HG02642 (cell line): ENCODE results near the gene LPIN1.
"Not testable (repeated sequence)": the region's sequence is repeated elsewhere in the genome, so short reads cannot be mapped to it uniquely, and the experiment has no call there.

Experiments used
- ATAC-seq: cut with Tn5 transposase; IDR thresholded peaks from one replicate; pipeline ENCODE4 v1.9.1; 2021; ENCODE audit warnings: mild to moderate bottlenecking; ENCODE audit not compliant: unreplicated experiment, poor library complexity

Gene LPIN1

DNA sequence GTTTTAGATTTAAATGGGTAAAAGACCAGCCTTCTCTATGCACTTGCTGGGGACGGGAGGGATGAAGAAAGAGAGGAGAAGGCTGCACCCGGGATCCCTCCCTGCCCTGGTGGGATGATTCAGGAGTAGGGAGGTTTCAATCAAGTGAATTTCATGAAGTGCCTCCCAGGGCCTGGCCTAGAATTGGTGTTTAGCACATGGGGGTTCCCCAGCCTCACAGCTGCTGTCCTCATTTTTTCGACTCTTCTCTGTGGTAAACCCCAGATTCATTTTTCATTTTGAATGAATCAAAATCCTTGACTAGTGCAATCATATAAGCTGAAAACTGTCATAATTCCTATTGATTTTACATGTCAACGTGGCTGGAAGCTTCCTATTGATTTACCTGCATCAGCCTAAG is 81.1 kb downstream of the LPIN1 start:
- ATAC-seq, result no peak

DNA sequence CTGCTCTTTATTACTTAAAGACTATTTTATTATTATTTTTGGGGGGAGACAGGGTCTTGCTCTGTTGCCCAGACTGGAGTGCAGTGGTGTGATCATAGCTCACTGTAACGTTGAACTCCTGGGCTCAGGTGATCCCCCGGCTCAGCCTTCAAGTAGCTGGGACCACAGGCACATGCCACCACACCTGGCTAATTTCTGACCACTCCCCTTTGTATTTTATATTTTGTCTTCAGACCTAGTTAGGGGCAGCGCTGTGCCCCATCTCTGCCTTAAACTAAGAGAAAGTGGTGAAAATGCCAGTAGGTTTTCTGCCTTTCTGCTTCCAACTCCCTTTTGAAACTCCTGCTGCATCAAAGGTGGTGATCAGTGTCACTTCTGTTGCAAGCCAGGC is 82.5 kb downstream of the LPIN1 start:
- no peak for ATAC-seq

DNA sequence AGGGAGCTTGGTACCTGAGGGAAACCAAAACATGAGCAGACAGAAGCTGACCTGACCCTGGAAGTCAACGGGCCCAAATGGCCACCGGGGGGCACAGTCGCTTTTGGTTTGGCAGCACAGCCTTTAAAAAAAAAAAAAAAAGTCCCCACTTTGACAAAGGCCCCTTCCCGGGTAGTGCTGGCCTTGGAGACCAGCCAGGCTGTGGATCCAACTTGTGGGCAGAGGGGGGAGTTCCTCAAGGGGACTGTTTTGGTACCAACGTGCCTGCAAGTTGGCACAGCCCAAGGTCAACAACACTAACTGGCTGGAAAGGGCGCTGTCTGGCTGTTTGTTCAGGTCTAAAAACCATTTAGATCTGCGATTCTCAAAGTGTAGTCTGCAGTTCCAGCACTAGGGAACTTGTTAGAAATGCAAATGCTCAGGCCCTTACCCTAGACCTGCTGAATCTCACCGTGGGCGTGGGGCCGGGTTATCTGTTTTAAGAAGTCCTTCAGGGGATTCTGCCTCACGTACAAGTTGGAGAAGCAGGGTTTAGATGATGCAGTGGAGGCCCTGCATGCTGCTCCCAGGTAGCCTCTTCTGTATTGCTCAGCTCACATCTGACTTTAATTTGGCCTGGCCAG is 83.0 kb downstream of the LPIN1 start:
- ATAC-seq, result peak; percentile 31

DNA sequence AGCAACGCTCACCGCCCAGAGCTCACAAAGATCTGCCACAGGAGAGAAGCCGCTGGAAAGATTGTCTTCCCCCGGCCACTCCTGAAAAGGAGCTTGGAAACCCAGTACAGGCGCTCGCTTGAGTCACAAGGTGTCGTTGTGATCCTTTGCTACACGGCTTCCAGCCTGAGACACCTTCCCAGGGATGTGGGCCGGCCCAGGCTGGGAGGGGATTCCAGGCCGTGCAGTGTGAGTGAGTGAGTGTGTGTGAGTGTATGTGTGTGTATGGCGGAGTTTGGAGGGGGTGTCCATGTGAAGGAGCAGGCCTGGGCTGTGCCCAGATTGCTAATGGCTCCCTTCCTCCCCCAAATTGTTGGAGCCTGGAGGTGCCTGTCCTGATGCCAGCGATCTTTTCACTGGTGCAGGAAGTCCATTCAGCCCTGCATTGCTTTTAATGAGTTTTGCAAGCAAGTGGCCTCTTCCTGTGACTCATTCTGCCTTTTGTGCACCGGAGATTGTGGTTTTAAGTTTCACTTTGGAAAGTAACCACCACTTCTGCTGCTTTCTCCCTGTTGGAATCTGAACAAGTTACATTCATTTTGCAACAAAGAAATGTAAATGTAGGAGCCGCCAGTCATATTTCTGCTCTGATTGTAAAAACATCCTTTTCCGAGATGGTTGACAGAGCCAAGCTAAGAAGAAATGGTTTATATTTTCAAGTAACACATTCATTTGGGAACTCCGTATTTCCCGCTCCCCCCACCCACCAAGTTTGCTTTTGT is 83.7 kb downstream of the LPIN1 start:
- peak; percentile 81 for ATAC-seq

DNA sequence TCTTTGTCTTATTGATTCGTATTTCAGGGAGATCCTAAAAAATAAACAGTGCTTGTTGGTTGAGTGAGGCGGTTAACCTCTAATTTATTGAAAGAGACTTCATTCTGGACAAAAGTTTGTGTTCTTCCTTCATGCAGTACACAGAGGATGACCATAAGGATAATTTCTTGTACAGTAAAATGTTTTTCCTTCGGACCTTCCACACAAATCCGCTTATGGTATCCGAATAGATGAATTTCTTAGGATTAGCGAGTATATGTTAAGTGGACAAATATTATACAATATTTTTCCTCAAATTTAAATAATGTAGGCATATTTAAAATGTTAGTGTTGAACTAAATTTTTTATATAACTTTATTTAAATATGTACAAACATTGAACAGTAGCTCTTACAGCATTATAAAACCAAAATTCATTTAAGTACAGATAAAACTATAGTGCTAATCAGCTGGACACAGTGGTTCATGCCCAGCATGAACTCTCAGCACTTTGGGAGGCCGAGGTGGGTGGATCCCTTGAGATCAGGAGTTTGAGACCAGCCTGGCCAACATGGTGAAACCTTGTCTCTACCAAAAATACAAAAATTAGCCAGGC is 84.4 kb downstream of the LPIN1 start:
- no peak for ATAC-seq

DNA sequence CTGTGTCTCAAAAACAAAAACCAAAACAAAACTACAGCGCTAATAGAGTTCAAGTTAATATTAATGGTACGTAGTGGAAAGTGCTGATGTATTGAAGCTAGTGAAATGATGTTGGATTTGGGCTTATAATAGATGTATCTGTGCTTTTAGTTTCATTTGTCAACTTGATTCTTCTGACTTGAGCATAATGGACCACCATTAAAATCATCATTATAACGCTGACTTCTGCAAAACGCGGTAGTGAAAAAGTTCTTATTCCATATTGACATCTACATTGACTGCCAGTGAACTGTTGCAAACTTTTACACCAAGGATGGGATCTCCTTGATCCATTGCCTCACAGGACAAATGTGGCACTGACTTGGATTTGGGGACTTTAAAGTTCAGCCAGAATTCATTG is 85.0 kb downstream of the LPIN1 start:
- no peak for ATAC-seq

DNA sequence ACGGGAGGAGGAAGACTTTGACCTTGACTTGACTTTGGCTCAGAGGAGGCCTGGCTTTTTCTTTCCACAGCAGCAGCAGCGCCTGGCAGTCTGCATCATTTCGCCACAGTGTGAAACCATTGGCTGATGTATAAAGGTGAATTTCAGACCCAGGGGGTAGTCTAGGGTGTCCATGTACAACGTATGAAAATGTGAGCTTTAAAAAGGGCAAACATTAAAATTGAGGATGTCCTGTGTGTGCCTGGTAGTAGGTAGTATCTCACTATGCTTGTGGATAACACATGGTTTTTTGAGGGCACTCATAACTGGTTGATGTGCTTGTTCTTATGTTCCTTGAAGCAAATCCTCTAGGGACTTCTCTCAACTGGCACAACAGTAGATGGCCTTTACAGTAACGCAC is 86.1 kb downstream of the LPIN1 start:
- no peak for ATAC-seq

DNA sequence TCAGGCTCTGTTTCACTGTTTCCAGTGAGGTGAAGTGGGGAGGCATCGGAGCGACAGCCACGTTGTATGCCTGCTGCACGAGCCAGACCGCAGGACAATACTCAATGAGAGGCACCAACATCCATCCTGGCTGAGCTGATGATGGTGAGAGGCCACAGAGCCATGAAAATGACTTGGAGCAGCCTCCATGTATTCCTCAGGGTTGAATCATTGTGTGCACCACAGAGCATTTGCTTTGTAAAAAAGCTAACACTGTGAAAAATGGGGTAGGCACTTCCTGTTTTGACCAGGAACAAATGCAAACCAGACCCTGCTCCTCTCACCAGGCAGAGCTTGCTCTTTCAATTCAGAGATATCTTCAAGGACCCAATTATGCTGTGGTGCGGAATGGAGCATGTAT is 87.2 kb downstream of the LPIN1 start:
- ATAC-seq, result no peak

DNA sequence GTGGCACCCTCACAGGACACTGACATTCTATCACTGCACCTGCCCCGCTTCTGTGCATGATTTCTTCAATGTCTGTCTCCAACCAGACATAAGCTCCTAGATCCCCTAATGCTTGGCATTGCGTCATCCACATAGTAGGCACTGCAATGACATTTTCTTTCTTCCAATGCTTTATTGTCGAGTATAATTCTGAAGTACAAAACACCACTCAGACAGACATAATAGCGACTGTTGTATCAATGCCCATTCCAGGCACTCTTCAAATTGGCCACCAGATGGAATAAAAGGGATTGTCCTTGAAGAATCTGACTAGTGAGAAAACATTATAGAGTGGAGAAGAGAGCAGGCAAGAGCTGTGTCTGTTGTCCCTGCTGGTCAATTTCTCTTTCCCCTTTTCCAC is 89.0 kb downstream of the LPIN1 start:
- no peak for ATAC-seq

DNA sequence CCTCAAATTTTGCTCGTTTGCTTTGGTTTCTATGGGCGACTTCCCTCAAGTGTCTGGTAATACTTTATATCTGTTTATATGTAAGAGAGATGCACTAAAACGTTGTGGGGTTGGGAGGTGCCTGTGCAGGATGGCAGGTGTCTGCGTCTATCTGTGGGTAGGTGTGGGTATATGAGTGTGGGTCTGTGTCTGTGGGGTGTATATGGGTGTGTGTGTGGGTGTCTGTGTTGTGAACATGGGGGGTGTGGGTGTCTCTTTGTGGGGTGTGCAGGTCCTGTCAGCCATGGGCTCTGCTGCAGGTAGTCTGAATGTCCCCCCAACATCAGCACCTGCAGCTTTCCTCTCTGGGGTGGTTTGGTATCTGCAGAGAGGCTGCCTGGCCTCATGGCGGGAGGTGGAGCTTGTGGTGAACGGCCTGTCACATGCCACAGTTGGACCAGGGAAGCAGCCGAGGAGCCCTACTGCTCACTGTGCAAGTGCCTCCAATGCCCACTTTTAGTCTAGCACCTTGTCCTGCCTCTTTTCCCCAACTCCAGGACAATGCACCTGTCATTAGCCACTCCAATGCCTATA is 90.3 kb downstream of the LPIN1 start:
- ATAC-seq, result no peak

DNA sequence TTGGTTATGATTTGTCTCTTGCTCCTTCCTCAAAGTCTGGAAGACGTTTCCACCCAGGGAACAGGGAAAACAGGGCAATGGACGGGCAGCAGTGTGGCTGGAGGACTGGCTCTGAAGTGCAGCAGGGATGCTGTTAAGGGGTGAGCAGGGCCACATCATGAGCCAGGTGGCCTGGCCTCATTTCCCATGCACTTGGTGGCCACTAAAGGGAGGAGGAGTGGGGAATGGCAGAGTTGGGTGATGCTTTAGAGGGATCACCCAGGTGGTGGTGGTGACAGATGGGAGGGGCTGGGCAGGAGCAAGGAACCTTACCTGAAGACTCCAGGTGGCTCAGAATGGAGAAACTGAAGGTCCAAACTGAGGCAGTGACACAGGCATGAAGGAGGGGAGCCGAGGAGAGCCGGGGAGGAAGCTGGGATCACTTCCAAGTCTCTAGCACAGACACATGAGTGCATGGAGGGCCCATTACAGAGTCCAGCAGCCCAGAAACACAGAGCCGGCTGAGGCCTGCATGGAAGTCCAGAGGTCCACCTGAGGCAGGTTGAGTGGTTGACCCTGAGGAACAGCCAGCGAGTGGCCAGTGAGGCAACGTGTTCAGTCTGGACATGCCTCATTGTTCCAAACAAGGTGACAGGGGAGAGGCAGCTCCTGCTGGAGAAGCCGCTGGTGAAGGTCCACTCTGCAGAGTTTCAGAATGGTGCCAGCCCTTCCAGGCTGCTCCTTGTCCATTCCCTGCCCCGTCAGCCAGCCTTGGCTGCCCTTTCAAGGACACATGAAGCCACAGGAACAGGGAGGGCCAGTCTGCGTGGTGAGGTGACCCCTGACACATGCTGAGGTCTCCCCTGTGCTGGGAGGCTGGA is 91.7 kb downstream of the LPIN1 start:
- no peak for ATAC-seq

DNA sequence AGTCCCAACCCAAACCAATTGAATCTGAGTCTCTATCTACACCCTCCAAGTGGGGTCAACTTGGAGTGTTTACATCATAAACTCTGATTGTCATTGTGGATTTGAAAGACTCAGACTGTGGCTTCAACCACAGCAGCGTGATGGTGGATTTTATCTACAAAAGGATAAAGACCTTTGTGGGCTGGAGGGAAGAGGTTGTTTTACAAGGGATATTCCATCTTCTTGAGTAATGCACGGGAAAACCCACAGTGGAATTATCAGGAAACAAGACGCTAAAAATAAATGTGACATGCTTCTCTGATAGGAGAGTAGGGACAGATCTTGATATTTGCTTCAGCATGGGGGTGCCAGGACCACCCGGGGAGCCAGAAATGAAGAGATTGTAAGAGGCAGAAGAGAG is 93.5 kb downstream of the LPIN1 start:
- no peak for ATAC-seq

DNA sequence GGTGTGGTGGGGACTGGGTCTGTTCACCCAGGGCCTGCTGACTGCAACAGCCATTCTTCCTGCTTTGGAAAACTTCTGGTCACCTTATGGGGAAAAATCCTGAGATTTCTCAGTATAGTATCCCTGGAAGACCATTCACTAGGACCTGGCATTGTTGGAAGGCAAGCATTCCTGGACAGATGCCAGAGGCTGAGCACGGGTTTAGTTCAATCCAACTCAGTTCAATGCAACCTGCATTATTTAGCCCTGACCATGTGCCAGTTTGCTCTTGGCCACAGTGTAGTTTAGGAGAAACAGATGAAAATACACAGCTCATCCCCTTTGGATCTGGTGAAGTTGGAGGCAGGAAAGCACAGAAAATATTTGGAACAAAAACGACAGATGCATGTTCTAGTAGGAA is 95.9 kb downstream of the LPIN1 start:
- ATAC-seq, result no peak

DNA sequence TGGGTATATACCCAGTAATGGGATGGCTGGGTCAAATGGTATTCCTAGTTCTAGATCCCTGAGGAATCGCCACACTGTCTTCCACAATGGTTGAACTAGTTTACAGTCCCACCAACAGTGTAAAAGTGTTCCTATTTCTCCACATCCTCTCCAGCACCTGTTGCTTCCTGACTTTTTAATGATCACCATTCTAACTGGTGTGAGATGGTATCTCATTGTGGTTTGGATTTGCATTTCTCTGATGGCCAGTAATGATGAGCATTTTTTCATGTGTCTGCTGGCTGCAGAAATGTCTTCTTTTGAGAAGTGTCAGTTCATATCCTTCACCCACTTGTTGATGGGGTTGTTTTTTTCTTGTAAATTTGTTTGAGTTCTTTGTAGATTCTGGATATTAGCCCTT is 98.4 kb downstream of the LPIN1 start:
- not testable (repeated sequence) for ATAC-seq

DNA sequence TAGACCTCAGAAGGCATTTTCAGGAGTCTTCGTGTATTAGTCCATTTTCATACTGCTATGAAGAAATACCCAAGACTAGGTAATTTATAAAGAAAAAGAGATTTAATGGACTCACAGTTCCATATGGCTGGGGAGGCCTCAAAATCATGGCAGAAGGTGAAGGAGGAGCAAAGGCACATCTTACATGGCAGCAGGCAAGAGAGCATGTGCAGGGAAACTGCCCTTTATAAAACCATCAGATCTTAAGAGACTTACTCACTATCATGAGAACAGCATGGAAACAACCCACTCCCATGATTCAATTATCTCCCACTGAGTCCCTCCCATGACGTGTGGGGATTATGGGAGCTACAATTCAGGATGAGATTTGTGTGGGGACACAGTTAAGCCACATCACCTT is 101.5 kb downstream of the LPIN1 start:
- not testable (repeated sequence) for ATAC-seq

DNA sequence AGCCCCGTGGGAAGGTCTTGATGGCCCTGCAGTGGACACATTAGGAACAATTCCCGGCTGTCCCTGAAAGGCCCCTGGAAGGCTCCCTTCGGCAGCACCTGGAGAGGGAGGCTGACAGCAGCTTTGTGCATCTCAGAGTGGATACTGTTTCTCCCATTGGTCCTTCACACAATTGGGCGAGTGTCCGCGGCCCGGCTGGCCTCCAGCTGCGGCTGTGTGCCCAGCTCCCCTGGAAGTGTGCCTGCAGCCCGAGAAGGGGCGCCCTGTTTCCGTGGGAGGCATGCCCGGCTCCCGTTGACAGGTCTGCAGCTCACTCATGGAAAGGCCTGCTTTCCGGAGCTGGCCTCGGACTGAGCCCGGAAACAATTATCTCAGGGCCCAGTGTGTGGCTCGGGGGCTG is 103.7 kb downstream of the LPIN1 start:
- no peak for ATAC-seq

DNA sequence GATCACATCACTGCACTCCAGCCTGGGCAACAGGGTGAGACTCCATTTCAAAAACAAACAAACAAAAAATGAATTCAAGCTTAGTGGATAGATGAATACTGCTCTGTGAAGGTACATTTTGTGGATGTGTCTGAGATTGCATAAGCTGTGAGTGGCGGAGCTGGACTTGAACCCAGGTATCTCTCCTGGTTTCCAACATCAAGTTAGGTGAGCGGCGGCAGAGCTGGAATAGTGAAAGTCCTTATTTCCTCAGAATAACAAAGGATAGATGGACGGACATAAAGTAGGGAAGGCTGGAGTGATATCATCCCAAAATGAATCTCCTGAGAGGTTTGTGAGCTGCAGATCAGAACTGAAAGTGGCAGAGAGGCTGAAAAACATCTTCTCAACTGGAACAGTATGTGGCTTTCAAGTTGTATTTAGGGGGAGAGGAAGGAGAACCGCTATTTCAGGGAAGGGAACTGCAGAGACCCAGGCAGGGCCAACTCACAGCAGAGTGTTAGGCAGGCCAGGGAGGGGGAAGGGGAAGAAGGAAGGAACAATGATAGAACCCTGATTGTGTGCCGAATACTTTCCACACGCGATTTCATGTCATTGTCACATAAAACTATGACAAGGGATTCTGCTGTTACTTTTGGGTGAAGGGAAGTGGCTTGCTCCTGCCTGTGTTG is 106.2 kb downstream of the LPIN1 start:
- ATAC-seq, result no peak

DNA sequence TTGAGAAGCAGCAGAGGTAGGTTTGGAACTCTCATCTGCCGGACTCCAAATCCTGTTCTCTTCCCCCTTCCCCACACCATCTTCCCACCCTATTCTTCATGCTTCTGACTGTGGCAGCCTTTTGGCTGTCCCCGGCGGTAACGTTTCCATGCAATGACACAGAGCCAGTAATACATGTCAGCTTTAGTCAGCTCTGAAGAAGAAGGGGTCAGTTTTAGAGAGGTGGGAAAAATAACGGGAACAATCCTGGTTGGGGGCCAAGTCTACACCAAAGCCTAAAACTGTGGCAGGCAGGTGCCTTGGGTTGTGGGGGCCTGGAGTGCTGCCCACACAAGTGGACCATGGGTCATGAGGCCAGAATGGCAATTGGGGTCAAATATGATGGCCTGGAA is 106.8 kb downstream of the LPIN1 start:
- no peak for ATAC-seq

DNA sequence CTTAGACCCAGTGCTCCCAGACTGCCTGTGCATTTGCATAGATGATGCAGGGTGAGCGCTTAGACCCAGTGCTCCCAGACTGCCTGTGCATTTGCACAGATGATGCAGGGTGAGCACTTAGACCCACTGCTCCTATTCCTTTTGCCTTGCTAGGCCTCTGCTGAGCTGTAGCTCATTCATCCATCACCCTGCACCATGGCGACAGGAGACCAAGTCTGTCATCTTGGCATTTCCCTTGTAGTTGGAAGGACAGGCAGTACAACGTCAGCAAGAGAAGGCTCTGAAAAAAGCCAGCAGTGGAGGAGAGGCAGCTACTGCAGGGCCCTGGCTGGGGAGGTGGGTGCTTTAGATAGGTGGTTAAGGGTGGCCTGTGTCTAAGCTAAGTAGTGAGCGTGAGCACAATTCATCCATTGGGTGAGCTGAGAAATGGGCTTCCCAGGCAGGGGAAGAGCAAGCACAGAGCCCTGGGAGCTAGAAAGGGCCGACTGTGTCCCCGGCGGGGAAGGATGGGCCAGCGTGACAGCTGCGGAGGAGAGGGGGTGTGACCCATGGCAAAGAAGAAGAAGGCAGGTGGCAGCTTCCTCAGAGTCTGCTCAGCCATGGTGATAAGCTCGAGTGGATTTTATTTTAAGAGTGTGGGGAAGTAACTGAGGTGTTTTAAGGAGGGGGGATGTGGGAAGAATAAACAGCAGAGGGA is 108.8 kb downstream of the LPIN1 start:
- ATAC-seq, result no peak

DNA sequence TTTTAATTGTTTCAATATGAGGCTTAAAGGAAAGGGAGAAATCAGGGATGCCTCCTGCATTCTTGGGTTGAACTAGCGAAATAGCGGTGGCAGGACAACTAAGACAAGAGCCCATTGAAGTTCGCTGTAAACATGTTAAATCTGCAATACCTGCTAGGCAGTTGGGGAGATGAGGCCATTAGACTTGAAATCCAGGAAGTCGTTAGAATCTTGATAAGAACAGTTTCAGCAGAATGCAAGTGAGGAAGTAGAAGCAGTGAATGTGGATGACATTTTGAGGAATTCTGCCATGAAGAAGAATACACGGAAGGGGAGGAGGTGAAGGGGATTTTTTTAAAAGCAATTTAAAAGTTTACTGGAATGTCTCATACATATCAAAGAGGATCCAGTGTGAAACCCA is 109.7 kb downstream of the LPIN1 start:
- ATAC-seq, result no peak
